ENCODE measurements around the gene BEND5. TPM values are rescaled to one million over a fixed set of nuclear protein-coding genes. Genes with fewer than 3 reads are reported as not detected.

BEND5 gene
- total RNA-seq, 6 donors from 2014 or later: 1.7 to 14.5 (median 3.7) TPM; not detected in 1

DNA sequence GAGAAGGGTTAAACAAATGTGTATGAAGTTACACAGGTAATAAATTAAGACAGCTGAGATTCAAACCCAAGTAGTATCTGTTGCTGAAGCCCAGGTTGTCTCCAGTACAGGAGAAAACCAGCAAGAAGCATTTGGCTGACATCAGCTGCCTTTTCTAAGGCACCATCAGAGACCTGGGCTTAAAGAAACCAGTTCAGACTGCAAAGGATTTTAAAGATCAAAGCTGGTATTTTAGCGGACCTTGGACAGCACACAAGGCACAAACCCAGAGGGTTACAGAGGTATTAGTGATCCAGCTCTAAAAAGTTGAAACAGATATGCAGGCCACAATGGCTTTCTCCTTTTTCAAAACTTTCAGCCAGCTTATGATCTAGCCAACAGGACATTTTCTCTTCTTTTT lies 23.4 kb downstream of the BEND5 start:
- TF ChIP-seq, protein P1, sequence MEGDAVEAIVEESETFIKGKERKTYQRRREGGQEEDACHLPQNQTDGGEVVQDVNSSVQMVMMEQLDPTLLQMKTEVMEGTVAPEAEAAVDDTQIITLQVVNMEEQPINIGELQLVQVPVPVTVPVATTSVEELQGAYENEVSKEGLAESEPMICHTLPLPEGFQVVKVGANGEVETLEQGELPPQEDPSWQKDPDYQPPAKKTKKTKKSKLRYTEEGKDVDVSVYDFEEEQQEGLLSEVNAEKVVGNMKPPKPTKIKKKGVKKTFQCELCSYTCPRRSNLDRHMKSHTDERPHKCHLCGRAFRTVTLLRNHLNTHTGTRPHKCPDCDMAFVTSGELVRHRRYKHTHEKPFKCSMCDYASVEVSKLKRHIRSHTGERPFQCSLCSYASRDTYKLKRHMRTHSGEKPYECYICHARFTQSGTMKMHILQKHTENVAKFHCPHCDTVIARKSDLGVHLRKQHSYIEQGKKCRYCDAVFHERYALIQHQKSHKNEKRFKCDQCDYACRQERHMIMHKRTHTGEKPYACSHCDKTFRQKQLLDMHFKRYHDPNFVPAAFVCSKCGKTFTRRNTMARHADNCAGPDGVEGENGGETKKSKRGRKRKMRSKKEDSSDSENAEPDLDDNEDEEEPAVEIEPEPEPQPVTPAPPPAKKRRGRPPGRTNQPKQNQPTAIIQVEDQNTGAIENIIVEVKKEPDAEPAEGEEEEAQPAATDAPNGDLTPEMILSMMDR (IDR thresholded peaks at IDR 0.05): no peak
- TF ChIP-seq POLR2AphosphoS5 (IDR thresholded peaks at IDR 0.05) (no peak), EP300 (IDR thresholded peaks at IDR 0.05) (no peak), POLR2A (IDR thresholded peaks at IDR 0.05) (no peak)
- no peaks in the 10 kb centered on the region for H3K9me3 ChIP-seq
- WGBS, 2 donors: 70 to 83% methylated on average over 1 of the region's 1 CpG
- no peak overlapping the region for H3K4me3 ChIP-seq
- DNase-seq (no peak), ATAC-seq (ENCODE audit: low FRiP score in 2 of 2) (no peak)
- no peaks in the 10 kb centered on the region for H3K4me1 ChIP-seq
- no peak overlapping the region for H3K27ac ChIP-seq
- H3K36me3 ChIP-seq: peaks cover 0 to 12% (median 2%) of the 10 kb centered on the region in 4 donors
- no peaks in the 10 kb centered on the region for H3K27me3 ChIP-seq

DNA sequence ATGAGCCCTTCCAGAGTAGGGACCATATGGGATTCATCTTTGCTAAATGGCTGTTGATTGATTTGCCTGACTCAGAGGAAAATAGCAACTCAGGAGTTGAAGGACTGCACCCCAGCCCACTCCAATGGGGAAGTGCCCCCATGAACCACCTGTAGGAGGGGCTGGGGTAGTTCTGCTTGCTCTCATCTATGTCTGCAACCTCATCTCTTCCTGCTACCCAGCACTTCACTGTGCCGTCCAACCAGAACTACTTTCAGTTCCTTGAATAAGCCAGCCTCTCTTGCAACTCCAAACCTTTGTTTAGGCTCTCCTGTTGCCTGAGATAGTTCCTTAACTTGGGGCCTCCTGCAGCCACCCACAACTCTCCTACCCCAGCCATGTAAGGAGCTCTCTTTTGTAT lies 26.6 kb downstream of the BEND5 start:
- Histone ChIP-seq H3K4me1 (no peaks in the 10 kb centered on the region), H3K27ac (no peak overlapping the region), H3K4me3 (no peak overlapping the region), H3K36me3 (peaks cover 0 to 3% (median 0%) of the 10 kb centered on the region in 4 donors), H3K27me3 (no peaks in the 10 kb centered on the region), H3K9me3 (no peaks in the 10 kb centered on the region)
- DNase-seq (no peak), ATAC-seq (ENCODE audit: low FRiP score in 2 of 2) (peak in 1 of 2 donors; percentile 36)
- 64 to 82% methylated on average over 1 of the region's 1 CpG for WGBS, 2 donors
- TF ChIP-seq POLR2A (IDR thresholded peaks at IDR 0.05): no peak
- TF ChIP-seq, protein P1 (IDR thresholded peaks at IDR 0.05): no peak
- TF ChIP-seq EP300 (IDR thresholded peaks at IDR 0.05): no peak
- TF ChIP-seq POLR2AphosphoS5 (IDR thresholded peaks at IDR 0.05): no peak

DNA sequence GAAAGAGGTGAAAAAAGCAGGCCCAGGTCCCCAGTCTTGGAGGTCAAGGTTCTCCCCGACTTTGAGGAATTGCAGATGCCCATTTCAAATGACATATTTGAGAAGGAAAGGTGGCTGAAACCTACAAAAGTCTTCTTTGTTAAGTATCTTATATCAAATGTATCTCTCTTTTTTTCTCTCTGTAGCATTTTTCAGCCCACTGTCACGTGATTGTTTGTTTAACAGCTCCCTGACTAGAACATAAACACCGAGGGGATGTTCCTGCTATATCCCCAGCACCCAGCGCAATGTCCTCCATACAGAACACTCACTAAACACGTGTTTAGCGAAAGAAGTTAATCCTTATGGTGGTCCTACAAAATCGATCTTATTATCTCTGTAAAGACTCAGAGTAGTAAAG lies 27.6 kb downstream of the BEND5 start:
- Histone ChIP-seq H3K9me3 (no peaks in the 10 kb centered on the region), H3K36me3 (peaks cover 0 to 6% (median 0%) of the 10 kb centered on the region in 4 donors), H3K4me1 (no peaks in the 10 kb centered on the region), H3K4me3 (no peak overlapping the region), H3K27ac (no peak overlapping the region), H3K27me3 (no peaks in the 10 kb centered on the region)
- DNase-seq: no peak
- TF ChIP-seq POLR2A (IDR thresholded peaks at IDR 0.05) (no peak), EP300 (IDR thresholded peaks at IDR 0.05) (no peak), POLR2AphosphoS5 (IDR thresholded peaks at IDR 0.05) (no peak)
- TF ChIP-seq, protein P1 (IDR thresholded peaks at IDR 0.05): no peak
- ATAC-seq (ENCODE audit: low FRiP score in 2 of 2): no peak
- WGBS, 2 donors: 76 to 85% methylated on average over 7 of the region's 7 CpGs

DNA sequence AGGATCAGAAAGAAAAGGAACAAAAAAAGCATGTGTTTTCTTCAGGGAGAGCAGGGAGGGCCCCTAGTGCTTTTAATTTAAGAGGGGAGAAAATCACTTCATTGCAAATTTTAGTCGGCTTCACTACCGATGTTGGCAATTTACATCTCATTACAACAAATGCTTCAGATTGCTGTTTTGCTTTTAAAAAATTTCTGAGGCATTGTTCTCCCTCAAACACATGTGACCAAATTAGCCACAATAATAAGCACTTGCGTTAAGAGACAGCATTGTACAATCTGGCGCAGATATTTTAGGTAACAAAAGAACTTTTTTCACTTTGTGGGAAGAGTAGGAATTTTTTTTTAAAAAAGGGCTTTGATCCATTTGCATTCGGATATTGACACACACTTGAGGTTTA lies 29.8 kb downstream of the BEND5 start:
- WGBS, 2 donors: 88 to 95% methylated on average over 5 of the region's 5 CpGs
- DNase-seq (no peak), ATAC-seq (ENCODE audit: low FRiP score in 2 of 2) (no peak)
- Histone ChIP-seq H3K4me1 (no peaks in the 10 kb centered on the region), H3K27me3 (no peaks in the 10 kb centered on the region), H3K4me3 (no peak overlapping the region), H3K36me3 (peaks cover 0 to 13% (median 0%) of the 10 kb centered on the region in 4 donors), H3K27ac (no peak overlapping the region), H3K9me3 (no peaks in the 10 kb centered on the region)
- TF ChIP-seq, protein P1 (IDR thresholded peaks at IDR 0.05): no peak
- TF ChIP-seq EP300 (IDR thresholded peaks at IDR 0.05) (no peak), POLR2AphosphoS5 (IDR thresholded peaks at IDR 0.05) (no peak), POLR2A (IDR thresholded peaks at IDR 0.05) (no peak)

DNA sequence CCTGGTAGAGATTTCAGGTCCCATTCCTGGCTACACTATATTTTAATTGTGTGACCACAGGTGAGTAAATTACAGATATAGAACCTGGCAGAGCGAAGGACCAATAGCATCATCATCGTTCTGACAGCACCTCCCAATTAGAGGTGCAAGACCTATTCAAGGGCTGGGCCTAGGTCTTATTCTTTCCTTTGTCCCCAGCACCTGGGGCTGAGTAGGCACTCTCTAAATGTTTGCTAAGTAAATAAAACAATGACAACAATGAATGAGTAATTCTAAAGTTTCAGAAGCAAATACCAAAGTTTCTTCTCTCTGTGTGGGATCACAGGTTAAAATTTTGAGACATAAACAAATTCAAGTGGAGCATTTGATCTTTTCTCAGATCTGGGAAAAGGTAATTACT lies 32.7 kb downstream of the BEND5 start:
- Histone ChIP-seq H3K36me3 (peaks cover 0 to 19% (median 0%) of the 10 kb centered on the region in 4 donors), H3K4me3 (no peak overlapping the region), H3K9me3 (no peaks in the 10 kb centered on the region), H3K27me3 (no peaks in the 10 kb centered on the region), H3K4me1 (no peaks in the 10 kb centered on the region), H3K27ac (no peak overlapping the region)
- TF ChIP-seq EP300 (IDR thresholded peaks at IDR 0.05) (no peak), POLR2A (IDR thresholded peaks at IDR 0.05) (no peak), POLR2AphosphoS5 (IDR thresholded peaks at IDR 0.05) (no peak)
- TF ChIP-seq, protein P1 (IDR thresholded peaks at IDR 0.05): no peak
- 88 to 90% methylated on average over 2 of the region's 2 CpGs for WGBS, 2 donors
- ATAC-seq (ENCODE audit: low FRiP score in 2 of 2) (no peak), DNase-seq (no peak)

Data from upper lobe of left lung (tissue), 6 donors.